DMS53 treated with DMSO at 0.1 percent for 48 hours (cell line): Measurements from ENCODE around the gene CNR1.
A peak's percentile ranks its signal among the peaks of the same experiment; 100 is the strongest.

ENCODE experiments used
- DNase-seq: peaks from one replicate; lab custom pipeline; 2025; ENCODE audit not compliant: unreplicated experiment; lab: John Stamatoyannopoulos, UW

Gene CNR1

GRCh38 chr6:88144637-88145297, 21.4 kb downstream of the CNR1 start:
- DNase-seq = no peak

GRCh38 chr6:88143421-88144157, 22.6 kb downstream of the CNR1 start:
- DNase-seq = no peak

GRCh38 chr6:88142297-88142668, 23.9 kb downstream of the CNR1 start:
- no peak for DNase-seq

GRCh38 chr6:88141561-88142296, 24.4 kb downstream of the CNR1 start:
- no peak for DNase-seq

GRCh38 chr6:88137915-88138314, 28.2 kb downstream of the CNR1 start:
- DNase-seq = peak; percentile 64

GRCh38 chr6:88135578-88136114, 30.5 kb downstream of the CNR1 start:
- DNase-seq = no peak

- DNase-seq = no peak
Measured at GRCh38 chr6:88134575-88134974, 31.6 kb downstream of the CNR1 start.

GRCh38 chr6:88133718-88134117, 32.4 kb downstream of the CNR1 start:
- DNase-seq = no peak

- DNase-seq = no peak
Measured at GRCh38 chr6:88124925-88125557, 41.1 kb downstream of the CNR1 start.

- no peak for DNase-seq
Measured at GRCh38 chr6:88120635-88121034, 45.5 kb downstream of the CNR1 start.

- no peak for DNase-seq
Measured at GRCh38 chr6:88119769-88120168, 46.4 kb downstream of the CNR1 start.

- no peak for DNase-seq
Measured at GRCh38 chr6:88116276-88116675, 49.9 kb downstream of the CNR1 start.

GRCh38 chr6:88115307-88115706, 50.8 kb downstream of the CNR1 start:
- DNase-seq = no peak

- no peak for DNase-seq
Measured at GRCh38 chr6:88114838-88115237, 51.3 kb downstream of the CNR1 start.

- no peak for DNase-seq
Measured at GRCh38 chr6:88111991-88112390, 54.2 kb downstream of the CNR1 start.

GRCh38 chr6:88107241-88107640, 58.9 kb downstream of the CNR1 start:
- DNase-seq = no peak

GRCh38 chr6:88105741-88106340, 60.3 kb downstream of the CNR1 start:
- peak; percentile 66 for DNase-seq
